ENCODE results near the gene TPM3.
A peak's percentile ranks its signal among the peaks of the same experiment; 100 is the strongest.

DNA sequence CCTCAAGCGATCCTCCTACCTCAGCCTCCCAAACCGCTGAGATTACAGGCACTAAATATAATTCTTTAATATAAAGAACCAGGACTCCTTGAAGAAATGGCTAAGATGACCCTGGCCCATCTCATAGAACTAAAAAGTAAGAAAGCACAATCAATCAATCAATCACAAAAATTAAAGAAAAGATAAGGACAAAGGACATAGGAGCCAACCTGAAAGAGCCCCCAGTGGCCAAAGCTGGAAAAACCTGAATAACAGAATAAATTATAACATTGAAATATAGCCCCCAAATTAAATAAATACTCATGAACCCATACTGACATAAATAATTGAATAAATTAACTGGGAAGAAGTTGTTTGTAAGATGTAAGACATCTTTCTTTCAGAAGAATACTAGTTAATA is 45.9 kb downstream of the TPM3 start:
- TF ChIP-seq ZNF384 (IDR thresholded peaks at IDR 0.05; ENCODE audit: low read depth, low read length) (no peak), NELFE (IDR thresholded peaks at IDR 0.05; ENCODE audit: insufficient read depth, insufficient read length) (no peak), TAF1 (IDR thresholded peaks at IDR 0.05; ENCODE audit: control insufficient read depth, extremely low read depth, insufficient read depth, low read length, severe bottlenecking) (no peak), CREB1 (IDR thresholded peaks at IDR 0.05) (no peak), CREB1 (CRISPR knock-in tag; IDR thresholded peaks at IDR 0.05) (no peak), BRF1 (IDR thresholded peaks at IDR 0.05; ENCODE audit: borderline replicate concordance, extremely low read depth, insufficient read length) (no peak), MYBL2 (IDR thresholded peaks at IDR 0.05; ENCODE audit: low read depth) (no peak), MYBL2 (CRISPR knock-in tag; IDR thresholded peaks at IDR 0.05; ENCODE audit: borderline replicate concordance) (no peak), DPF2 (IDR thresholded peaks at IDR 0.05) (no peak), EP300 (IDR thresholded peaks at IDR 0.05; ENCODE audit: low read length) (no peak), SMARCE1 (IDR thresholded peaks at IDR 0.05) (no peak), ZNF124 (CRISPR knock-in tag; IDR thresholded peaks at IDR 0.05) (no peak), EZH2 (IDR thresholded peaks at IDR 0.05; ENCODE audit: borderline replicate concordance, low read depth, low read length) (no peak), ZNF23 (CRISPR knock-in tag; IDR thresholded peaks at IDR 0.05) (no peak)
- TF ChIP-seq, protein P1, sequence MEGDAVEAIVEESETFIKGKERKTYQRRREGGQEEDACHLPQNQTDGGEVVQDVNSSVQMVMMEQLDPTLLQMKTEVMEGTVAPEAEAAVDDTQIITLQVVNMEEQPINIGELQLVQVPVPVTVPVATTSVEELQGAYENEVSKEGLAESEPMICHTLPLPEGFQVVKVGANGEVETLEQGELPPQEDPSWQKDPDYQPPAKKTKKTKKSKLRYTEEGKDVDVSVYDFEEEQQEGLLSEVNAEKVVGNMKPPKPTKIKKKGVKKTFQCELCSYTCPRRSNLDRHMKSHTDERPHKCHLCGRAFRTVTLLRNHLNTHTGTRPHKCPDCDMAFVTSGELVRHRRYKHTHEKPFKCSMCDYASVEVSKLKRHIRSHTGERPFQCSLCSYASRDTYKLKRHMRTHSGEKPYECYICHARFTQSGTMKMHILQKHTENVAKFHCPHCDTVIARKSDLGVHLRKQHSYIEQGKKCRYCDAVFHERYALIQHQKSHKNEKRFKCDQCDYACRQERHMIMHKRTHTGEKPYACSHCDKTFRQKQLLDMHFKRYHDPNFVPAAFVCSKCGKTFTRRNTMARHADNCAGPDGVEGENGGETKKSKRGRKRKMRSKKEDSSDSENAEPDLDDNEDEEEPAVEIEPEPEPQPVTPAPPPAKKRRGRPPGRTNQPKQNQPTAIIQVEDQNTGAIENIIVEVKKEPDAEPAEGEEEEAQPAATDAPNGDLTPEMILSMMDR (IDR thresholded peaks at IDR 0.05 in 2 of 3, conservative IDR thresholded peaks at IDR 0.05 in 1 of 3; ENCODE audit: insufficient read depth in 2 of 3, low read depth in 1 of 3, low read length in 3 of 3): peak in 2 of 3 experiments; percentile 23 to 36; a peak in 2 of 6 replicates

All from K562 (cell line).